Fibroblast of lung (primary cell): Measurements from ENCODE around the gene FMN1. TPM values are rescaled to one million over a fixed set of nuclear protein-coding genes. Genes with fewer than 3 reads are reported as not detected.

Experiments
- DNase-seq, 2 donors: peaks; one replicate each; pipeline versions ENCODE4 v3.0.0 to v3.0.0-alpha.2; 2010; ENCODE audit warnings: low read depth in 2 of 2
- H2AFZ ChIP-seq: 2 replicates; pipeline ENCODE4 v1.5.1; 2012; ENCODE audit warnings: low read length, control low read depth, inconsistent platforms
- H3K27ac ChIP-seq: 2 replicates; pipeline ENCODE4 v1.5.1; 2011; ENCODE audit warnings: low read length, control low read depth; ENCODE audit not compliant: insufficient read depth
- H3K27me3 ChIP-seq: 2 replicates; pipeline ENCODE4 v1.5.1; 2011; ENCODE audit warnings: mild to moderate bottlenecking, low read length; ENCODE audit not compliant: control insufficient read depth, insufficient read depth
- H3K36me3 ChIP-seq: 2 replicates; pipeline ENCODE4 v1.5.1; 2011; ENCODE audit warnings: low read length; ENCODE audit not compliant: control insufficient read depth, insufficient read depth
- H3K4me1 ChIP-seq: 2 replicates; pipeline ENCODE4 v1.5.1; 2011; ENCODE audit warnings: low read length; ENCODE audit not compliant: control insufficient read depth, insufficient read depth; ENCODE audit errors: extremely low read depth
- H3K4me2 ChIP-seq: 2 replicates; pipeline ENCODE4 v1.5.1; 2011; ENCODE audit warnings: low read length, control low read depth; ENCODE audit not compliant: insufficient read depth; ENCODE audit errors: extremely low read depth
- H3K4me3 ChIP-seq, 4 experiments: fragments of 200-600 bp in 1 of 4; sonication (generic) in 1 of 4; replicated peaks in 1 of 4; 2 replicates each; pipeline ENCODE4 v1.5.1; 2011 to 2016; ENCODE audit warnings: low read length in 4 of 4, low read depth in 3 of 4, mild to moderate bottlenecking in 3 of 4, control low read depth in 2 of 4, inconsistent platforms in 1 of 4, mixed read lengths in 1 of 4; ENCODE audit not compliant: insufficient read depth in 1 of 4; ENCODE audit errors: control extremely low read depth in 1 of 4
- H3K79me2 ChIP-seq: 2 replicates; pipeline ENCODE4 v1.5.1; 2012; ENCODE audit warnings: mild to moderate bottlenecking, low read length, inconsistent platforms; ENCODE audit not compliant: control insufficient read depth, insufficient read depth
- H3K9ac ChIP-seq: 2 replicates; pipeline ENCODE4 v1.5.1; 2011; ENCODE audit warnings: mild to moderate bottlenecking, low read length, control low read depth; ENCODE audit not compliant: insufficient read depth
- H3K9me3 ChIP-seq: 2 replicates; pipeline ENCODE4 v1.5.1; 2012; ENCODE audit warnings: low read depth, low read length; ENCODE audit not compliant: control insufficient read depth, insufficient read depth
- H4K20me1 ChIP-seq: 2 replicates; pipeline ENCODE4 v1.5.1; 2011; ENCODE audit warnings: low read length; ENCODE audit not compliant: control insufficient read depth, insufficient read depth; ENCODE audit errors: extremely low read depth
- EZH2 ChIP-seq: IDR thresholded peaks from 2 replicates; pipeline ENCODE4 v1.5.1; 2012; ENCODE audit warnings: low read length, control low read depth, mild to moderate bottlenecking; ENCODE audit errors: missing control alignments
- polyA plus RNA-seq, 2 donors: library from polyadenylated mRNA; depleted of rRNA in 1 of 2; stranded (reverse) in 1 of 2; unstranded in 1 of 2; fragments of >200 nt; gene quantifications; 2 replicates each; pipeline ENCODE4 v1.2.1, GENCODE V29; 2011 to 2012; ENCODE audit warnings: missing spikeins in 1 of 2
- total RNA-seq: library from RNA; depleted of rRNA; stranded (reverse); fragments of >200 nt; gene quantifications from 2 replicates; pipeline ENCODE4 v1.2.1, GENCODE V29; 2014
- TF ChIP-seq, protein P1 (sequence below), 2 donors: IDR thresholded peaks in 1 of 2; conservative IDR thresholded peaks in 1 of 2; 1 replicate in 1 of 2; 2 replicates in 1 of 2; pipeline ENCODE4 v1.5.1; 2011 to 2012; ENCODE audit warnings: low read length in 2 of 2, control low read depth in 1 of 2, inconsistent platforms in 1 of 2, low read depth in 1 of 2, mild to moderate bottlenecking in 1 of 2

The FMN1 gene
- total and polyA plus RNA-seq, 2 donors (not counting 1 experiment from before 2014, with no cell fraction given), result 7.5 to 43.8 TPM

DNA sequence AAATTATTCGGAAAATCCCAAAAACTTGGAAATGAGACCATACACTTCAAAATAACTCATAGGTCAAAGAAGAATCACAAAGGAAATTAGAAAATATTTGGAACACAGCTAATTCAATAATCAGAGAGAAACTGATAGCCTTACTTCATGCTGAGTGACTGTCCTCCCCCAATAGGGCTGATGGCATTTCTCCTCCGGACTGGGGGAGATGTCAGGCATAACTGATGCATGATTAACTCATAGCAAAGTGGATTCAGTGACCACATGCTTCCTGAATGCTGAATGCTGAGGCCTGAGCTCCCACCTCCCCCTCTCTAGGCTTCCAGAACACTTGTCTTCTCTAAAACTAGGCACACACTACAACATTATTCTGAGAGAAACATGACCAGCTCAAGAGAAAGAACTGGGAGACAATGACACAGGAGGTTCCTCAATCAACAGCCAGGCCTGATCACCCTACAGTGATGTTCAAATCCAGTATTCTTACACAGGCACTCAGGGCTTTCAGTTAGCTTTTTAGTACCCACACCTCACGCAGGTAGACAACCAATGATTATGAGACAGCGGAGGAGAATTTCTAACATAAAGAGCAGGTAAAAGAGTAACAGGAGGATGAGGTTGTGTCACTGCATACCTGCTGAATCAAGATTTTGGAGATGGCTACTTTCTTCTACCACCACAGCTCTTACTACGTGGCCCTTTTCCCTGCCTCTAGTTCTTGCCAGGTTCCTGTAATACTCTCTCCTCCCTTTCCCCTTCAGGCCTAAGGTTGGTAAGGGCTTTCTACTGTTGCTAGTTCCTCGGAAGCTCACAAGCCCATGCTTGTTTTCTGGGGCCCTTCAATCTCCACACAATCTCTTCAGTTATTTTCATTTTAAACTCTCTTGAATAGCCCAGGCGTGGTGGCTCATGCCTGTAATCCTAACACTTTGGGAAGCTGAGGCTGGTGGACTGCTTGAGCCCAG, 96.1 kb downstream of the FMN1 start:
- H2AFZ ChIP-seq, result no peak overlapping the region
- DNase-seq, result peak; percentile 66 to 91

DNA sequence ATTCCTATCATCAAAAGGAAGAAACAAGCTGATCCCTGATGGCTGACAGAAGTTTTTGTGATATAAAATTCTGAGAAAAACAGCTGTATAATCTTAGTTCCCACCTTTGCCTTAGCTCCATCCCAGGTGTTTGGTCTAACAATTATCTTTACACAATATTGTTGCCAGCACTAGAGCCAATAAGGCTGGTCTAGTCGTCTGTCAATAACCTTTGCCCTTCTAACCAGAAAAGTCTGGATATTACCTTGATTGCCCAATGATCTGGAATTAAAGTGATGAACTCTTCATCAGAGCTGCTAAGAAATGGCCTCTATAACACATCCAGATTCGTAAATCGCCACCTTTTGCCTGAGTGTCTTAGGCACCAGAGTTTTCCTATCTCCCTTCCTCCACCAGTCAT, 98.4 kb downstream of the FMN1 start:
- H2AFZ ChIP-seq, result no peak overlapping the region
- no peak for DNase-seq
- H3K9me3 ChIP-seq, result no peaks in the 10 kb centered on the region
- H3K9ac ChIP-seq, result no peak overlapping the region
- TF ChIP-seq EZH2, result no peak
- TF ChIP-seq, protein P1, sequence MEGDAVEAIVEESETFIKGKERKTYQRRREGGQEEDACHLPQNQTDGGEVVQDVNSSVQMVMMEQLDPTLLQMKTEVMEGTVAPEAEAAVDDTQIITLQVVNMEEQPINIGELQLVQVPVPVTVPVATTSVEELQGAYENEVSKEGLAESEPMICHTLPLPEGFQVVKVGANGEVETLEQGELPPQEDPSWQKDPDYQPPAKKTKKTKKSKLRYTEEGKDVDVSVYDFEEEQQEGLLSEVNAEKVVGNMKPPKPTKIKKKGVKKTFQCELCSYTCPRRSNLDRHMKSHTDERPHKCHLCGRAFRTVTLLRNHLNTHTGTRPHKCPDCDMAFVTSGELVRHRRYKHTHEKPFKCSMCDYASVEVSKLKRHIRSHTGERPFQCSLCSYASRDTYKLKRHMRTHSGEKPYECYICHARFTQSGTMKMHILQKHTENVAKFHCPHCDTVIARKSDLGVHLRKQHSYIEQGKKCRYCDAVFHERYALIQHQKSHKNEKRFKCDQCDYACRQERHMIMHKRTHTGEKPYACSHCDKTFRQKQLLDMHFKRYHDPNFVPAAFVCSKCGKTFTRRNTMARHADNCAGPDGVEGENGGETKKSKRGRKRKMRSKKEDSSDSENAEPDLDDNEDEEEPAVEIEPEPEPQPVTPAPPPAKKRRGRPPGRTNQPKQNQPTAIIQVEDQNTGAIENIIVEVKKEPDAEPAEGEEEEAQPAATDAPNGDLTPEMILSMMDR (conservative IDR thresholded peaks at IDR 0.05 in 1 of 2, IDR thresholded peaks at IDR 0.05 in 1 of 2; ENCODE audit: low read depth in 1 of 2, low read length in 2 of 2), result no peak
- H3K4me1 ChIP-seq, result peaks cover 32% of the 10 kb centered on the region
- no peaks in the 10 kb centered on the region for H3K27me3 ChIP-seq
- peak overlapping the region; percentile 35 for H3K27ac ChIP-seq
- no peak overlapping the region for H3K4me2 ChIP-seq
- H3K79me2 ChIP-seq, result peaks cover 43% of the 10 kb centered on the region
- no peaks in the 10 kb centered on the region for H3K36me3 ChIP-seq
- no peaks in the 10 kb centered on the region for H4K20me1 ChIP-seq
- H3K4me3 ChIP-seq, result no peak overlapping the region

More for the DNA sequence above, 96.1 kb downstream of the FMN1 start:
- no peaks in the 10 kb centered on the region for H3K27me3 ChIP-seq
- H3K9me3 ChIP-seq, result no peaks in the 10 kb centered on the region
- TF ChIP-seq EZH2, result no peak
- TF ChIP-seq, protein P1 (conservative IDR thresholded peaks at IDR 0.05 in 1 of 2, IDR thresholded peaks at IDR 0.05 in 1 of 2; ENCODE audit: low read depth in 1 of 2, low read length in 2 of 2), result no peak
- H3K79me2 ChIP-seq, result peaks cover 26% of the 10 kb centered on the region
- peaks cover 20% of the 10 kb centered on the region for H3K4me1 ChIP-seq
- H3K36me3 ChIP-seq, result no peaks in the 10 kb centered on the region
- H3K4me3 ChIP-seq, result peak overlapping the region in 2 of 4 experiments; percentile 0 to 19
- H3K9ac ChIP-seq, result no peak overlapping the region
- peak overlapping the region; percentile 28 for H3K4me2 ChIP-seq
- peak overlapping the region; percentile 29 for H3K27ac ChIP-seq
- no peaks in the 10 kb centered on the region for H4K20me1 ChIP-seq

GRCh38 chr15:33095641-33096040, 98.9 kb downstream of the FMN1 start:
- no peaks in the 10 kb centered on the region for H4K20me1 ChIP-seq
- no peak overlapping the region for H3K4me3 ChIP-seq
- H3K79me2 ChIP-seq, result peaks cover 48% of the 10 kb centered on the region
- no peaks in the 10 kb centered on the region for H3K27me3 ChIP-seq
- H3K27ac ChIP-seq, result peak overlapping the region; percentile 28
- no peak for TF ChIP-seq EZH2
- TF ChIP-seq, protein P1 (conservative IDR thresholded peaks at IDR 0.05 in 1 of 2, IDR thresholded peaks at IDR 0.05 in 1 of 2; ENCODE audit: low read depth in 1 of 2, low read length in 2 of 2), result no peak
- no peak overlapping the region for H3K9ac ChIP-seq
- H3K4me2 ChIP-seq, result no peak overlapping the region
- no peak overlapping the region for H2AFZ ChIP-seq
- H3K4me1 ChIP-seq, result peaks cover 32% of the 10 kb centered on the region
- DNase-seq, result no peak
- H3K9me3 ChIP-seq, result no peaks in the 10 kb centered on the region
- H3K36me3 ChIP-seq, result no peaks in the 10 kb centered on the region
